ENCODE data around the gene GC. TPM values are rescaled to one million over a fixed set of nuclear protein-coding genes. Genes with fewer than 3 reads are reported as not detected.
"Not testable (repeated sequence)": the region's sequence is repeated elsewhere in the genome, so short reads cannot be mapped to it uniquely, and the experiment has no call there.

GC gene
- total RNA-seq, 1 donor from 2014 or later, result 154 TPM

DNA sequence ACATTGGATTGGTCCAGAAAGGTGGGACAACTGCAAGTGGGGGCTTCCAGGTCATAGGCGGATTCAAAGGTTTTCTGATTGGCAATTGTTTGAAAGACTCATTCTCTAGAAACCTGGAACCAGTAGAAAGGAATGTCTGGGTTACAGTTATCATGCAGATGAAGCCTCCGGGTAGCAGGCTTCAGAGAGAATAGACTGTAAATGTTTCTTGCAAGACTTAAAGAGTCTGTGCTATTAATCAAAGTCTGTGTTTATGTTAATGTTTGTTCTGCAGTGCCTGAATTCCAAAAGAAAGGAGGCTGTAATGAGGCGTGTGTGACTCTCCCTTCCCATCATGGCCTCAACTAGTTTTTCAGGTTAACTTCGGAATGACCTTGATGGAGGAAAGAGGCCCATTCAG, 43.9 kb upstream of the GC start:
- DNase-seq (ENCODE audit: low spot score, unreplicated experiment), result no peak

DNA sequence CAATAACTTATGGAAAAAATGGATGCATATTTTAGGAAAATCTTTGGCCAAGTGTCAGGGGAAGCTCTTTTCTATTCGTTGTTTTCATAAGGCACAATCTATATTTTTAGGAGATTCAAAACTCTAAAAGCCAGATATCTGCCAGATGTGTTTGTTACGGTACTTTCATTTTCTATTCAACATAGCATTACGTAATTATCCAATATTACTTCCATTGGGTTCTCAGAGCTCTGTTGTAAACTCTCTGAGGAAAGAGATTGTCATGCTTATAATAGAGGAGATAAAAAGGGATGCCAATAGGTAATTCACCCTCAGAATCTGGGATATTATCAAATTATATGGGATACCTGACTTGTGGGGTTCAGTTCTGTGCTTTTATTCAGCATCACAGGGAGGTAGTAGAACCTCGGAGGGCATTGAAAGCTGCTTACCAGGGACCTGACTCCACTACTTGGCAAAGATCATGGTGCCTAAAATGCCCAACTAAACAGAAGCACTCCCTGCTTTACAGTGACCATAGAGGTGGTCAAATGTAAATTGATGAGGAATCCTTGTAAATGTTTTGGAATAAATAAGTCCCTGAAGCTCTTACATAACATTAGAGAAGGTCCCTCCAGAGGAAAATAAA, 32.9 kb upstream of the GC start:
- DNase-seq (ENCODE audit: low spot score, unreplicated experiment), result no peak
- Mint-ChIP-seq H3K4me3 (ENCODE audit: low read depth) (no peak overlapping the region), H3K27me3 (no peaks in the 10 kb centered on the region), H3K4me1 (ENCODE audit: low read depth) (peaks cover 17% of the 10 kb centered on the region), H3K36me3 (ENCODE audit: insufficient read depth) (no peaks in the 10 kb centered on the region), H3K27ac (no peak overlapping the region), H3K9me3 (ENCODE audit: low read depth) (no peaks in the 10 kb centered on the region)
- TF ChIP-seq, protein P1, sequence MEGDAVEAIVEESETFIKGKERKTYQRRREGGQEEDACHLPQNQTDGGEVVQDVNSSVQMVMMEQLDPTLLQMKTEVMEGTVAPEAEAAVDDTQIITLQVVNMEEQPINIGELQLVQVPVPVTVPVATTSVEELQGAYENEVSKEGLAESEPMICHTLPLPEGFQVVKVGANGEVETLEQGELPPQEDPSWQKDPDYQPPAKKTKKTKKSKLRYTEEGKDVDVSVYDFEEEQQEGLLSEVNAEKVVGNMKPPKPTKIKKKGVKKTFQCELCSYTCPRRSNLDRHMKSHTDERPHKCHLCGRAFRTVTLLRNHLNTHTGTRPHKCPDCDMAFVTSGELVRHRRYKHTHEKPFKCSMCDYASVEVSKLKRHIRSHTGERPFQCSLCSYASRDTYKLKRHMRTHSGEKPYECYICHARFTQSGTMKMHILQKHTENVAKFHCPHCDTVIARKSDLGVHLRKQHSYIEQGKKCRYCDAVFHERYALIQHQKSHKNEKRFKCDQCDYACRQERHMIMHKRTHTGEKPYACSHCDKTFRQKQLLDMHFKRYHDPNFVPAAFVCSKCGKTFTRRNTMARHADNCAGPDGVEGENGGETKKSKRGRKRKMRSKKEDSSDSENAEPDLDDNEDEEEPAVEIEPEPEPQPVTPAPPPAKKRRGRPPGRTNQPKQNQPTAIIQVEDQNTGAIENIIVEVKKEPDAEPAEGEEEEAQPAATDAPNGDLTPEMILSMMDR (IDR thresholded peaks at IDR 0.05; ENCODE audit: unreplicated experiment), result no peak

More for the DNA sequence above, 43.9 kb upstream of the GC start:
- no peaks in the 10 kb centered on the region for H3K27me3 Mint-ChIP-seq
- H3K4me3 Mint-ChIP-seq (ENCODE audit: low read depth), result no peak overlapping the region
- peaks cover 19% of the 10 kb centered on the region for H3K4me1 Mint-ChIP-seq (ENCODE audit: low read depth)
- TF ChIP-seq, protein P1 (IDR thresholded peaks at IDR 0.05; ENCODE audit: unreplicated experiment), result no peak
- H3K9me3 Mint-ChIP-seq (ENCODE audit: low read depth), result peaks cover 4% of the 10 kb centered on the region
- no peak overlapping the region for H3K27ac Mint-ChIP-seq
- H3K36me3 Mint-ChIP-seq (ENCODE audit: insufficient read depth), result no peaks in the 10 kb centered on the region

DNA sequence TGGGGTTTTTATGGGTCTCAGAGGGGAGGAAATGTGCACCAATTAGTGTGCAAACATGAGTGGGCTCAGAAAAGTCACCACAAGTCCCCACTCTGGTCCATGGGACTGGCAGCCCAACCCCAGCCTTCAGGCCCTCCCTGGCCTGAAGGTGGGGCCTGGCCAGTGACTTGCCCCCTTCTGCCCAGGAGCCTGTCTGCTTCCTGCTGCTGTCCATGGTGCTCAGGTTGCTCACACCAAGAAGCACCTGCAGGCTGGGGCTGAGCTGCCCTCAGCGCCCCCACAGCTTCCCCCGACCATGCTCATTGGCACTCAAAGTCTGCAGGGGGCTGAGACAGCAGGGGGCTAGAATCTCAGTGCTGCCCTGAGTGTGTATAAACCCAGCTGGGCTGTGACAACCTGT, 30.6 kb upstream of the GC start:
- no peak for DNase-seq (ENCODE audit: low spot score, unreplicated experiment)
- H3K4me3 Mint-ChIP-seq (ENCODE audit: low read depth), result no peak overlapping the region
- TF ChIP-seq, protein P1 (IDR thresholded peaks at IDR 0.05; ENCODE audit: unreplicated experiment), result no peak
- H3K4me1 Mint-ChIP-seq (ENCODE audit: low read depth), result peaks cover 5% of the 10 kb centered on the region
- H3K27ac Mint-ChIP-seq, result no peak overlapping the region
- H3K27me3 Mint-ChIP-seq, result no peaks in the 10 kb centered on the region
- H3K9me3 Mint-ChIP-seq (ENCODE audit: low read depth), result no peaks in the 10 kb centered on the region
- H3K36me3 Mint-ChIP-seq (ENCODE audit: insufficient read depth), result no peaks in the 10 kb centered on the region

DNA sequence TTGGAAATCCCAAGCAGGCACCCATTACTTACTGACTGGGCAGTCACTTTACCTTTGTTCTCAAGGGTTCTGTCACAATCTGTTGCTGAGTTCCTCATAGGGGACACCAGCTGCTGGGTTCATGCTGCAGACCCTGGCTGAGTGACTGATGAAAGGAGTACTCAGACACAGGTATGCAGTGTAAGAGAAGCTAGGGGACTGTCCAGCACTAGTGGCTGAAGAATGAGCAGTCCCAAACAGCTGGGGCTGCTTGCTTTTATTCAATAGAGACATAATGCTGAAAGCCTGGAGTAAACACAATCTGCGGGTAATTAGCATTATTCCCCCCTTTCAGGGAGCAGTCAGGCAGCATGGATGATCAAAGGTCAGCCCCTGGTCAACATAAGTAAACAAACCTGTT, 25.9 kb upstream of the GC start:
- Mint-ChIP-seq H3K9me3 (ENCODE audit: low read depth) (peaks cover 25% of the 10 kb centered on the region), H3K36me3 (ENCODE audit: insufficient read depth) (peaks cover 18% of the 10 kb centered on the region), H3K4me1 (ENCODE audit: low read depth) (peaks cover 13% of the 10 kb centered on the region)
- DNase-seq (ENCODE audit: low spot score, unreplicated experiment); H3K4me3 Mint-ChIP-seq (ENCODE audit: low read depth); H3K27ac Mint-ChIP-seq; H3K27me3 Mint-ChIP-seq: not testable (repeated sequence)

DNA sequence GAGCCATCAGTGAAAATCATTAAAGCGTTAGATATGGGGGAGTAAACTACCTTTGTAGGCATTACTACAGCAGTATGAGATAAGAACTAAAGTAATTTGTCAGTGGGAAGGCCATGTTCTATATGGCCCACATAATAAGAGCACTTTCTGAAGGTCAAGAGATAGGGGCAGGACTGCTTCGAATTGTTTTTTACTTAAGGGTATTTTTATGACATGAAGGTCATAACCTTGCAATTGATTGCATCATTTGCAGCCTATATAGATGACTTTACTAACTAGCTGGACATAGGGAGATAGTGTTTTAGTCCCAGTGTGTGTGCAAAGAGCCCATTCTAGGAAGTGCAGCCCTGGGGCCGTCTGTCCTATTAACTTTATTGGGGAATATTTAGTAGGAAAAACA, 23.6 kb upstream of the GC start:
- no peaks in the 10 kb centered on the region for H3K27me3 Mint-ChIP-seq

DNA sequence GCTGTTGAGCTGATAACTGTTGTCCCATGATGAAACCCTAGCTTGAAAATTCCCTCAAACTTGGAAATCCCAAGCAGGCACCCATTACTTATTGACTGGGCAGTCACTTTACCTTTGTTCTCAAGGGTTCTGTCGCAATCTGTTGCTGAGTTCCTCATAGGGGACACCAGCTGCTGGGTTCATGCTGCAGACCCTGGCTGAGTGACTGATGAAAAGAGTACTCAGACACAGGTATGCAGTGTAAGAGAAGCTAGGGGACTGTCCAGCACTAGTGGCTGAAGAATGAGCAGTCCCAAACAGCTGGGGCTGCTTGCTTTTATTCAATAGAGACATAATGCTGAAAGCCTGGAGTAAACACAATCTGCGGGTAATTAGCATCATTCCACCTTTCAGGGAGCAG, 21.4 kb upstream of the GC start:
- not testable (repeated sequence) for H3K4me3 Mint-ChIP-seq (ENCODE audit: low read depth); H3K27ac Mint-ChIP-seq; DNase-seq (ENCODE audit: low spot score, unreplicated experiment); H3K27me3 Mint-ChIP-seq
- peaks cover 23% of the 10 kb centered on the region for H3K4me1 Mint-ChIP-seq (ENCODE audit: low read depth)
- peaks cover 25% of the 10 kb centered on the region for H3K9me3 Mint-ChIP-seq (ENCODE audit: low read depth)
- H3K36me3 Mint-ChIP-seq (ENCODE audit: insufficient read depth), result peaks cover 20% of the 10 kb centered on the region

More for the DNA sequence above, 23.6 kb upstream of the GC start:
- peaks cover 25% of the 10 kb centered on the region for H3K9me3 Mint-ChIP-seq (ENCODE audit: low read depth)
- peaks cover 18% of the 10 kb centered on the region for H3K36me3 Mint-ChIP-seq (ENCODE audit: insufficient read depth)
- DNase-seq (ENCODE audit: low spot score, unreplicated experiment), result no peak
- H3K27ac Mint-ChIP-seq, result peak overlapping the region; percentile 41
- peaks cover 21% of the 10 kb centered on the region for H3K4me1 Mint-ChIP-seq (ENCODE audit: low read depth)
- TF ChIP-seq, protein P1 (IDR thresholded peaks at IDR 0.05; ENCODE audit: unreplicated experiment), result no peak
- H3K4me3 Mint-ChIP-seq (ENCODE audit: low read depth), result no peak overlapping the region

DNA sequence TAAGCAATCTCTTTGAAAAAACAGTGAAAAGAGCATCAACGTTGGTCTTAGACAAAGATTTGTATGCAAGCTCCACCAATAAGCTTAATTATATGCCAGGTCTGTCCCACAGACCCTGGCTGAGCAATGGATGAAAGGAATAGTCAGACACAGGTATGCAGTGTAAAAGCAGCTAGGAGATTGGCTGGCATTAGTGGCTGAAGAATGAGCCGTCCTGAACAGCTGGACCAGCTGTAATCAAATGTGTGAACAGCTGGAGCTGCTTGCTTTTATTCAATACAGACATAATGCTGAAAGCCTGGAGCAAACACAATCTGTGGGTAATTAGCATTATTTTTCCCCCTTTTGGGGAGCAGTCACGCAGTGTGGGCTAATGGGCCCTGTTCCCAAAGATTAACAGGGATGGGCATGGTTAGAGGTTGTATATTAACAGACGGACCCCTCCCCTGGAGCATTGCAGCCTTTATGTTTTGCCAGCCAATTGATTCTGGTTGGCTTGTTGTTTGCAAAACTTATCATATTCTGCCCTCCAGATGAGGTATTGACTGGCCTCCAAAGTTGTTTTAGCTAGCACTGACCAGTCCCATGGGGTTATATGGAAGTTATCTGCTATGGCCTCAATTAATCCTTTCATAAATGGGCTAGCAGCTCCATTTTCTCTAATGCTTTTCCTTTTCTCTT, 20.3 kb upstream of the GC start:
- Mint-ChIP-seq H3K4me1 (ENCODE audit: low read depth) (peaks cover 23% of the 10 kb centered on the region), H3K27ac (peak overlapping the region; percentile 52), H3K9me3 (ENCODE audit: low read depth) (peaks cover 25% of the 10 kb centered on the region), H3K36me3 (ENCODE audit: insufficient read depth) (peaks cover 20% of the 10 kb centered on the region)
- not testable (repeated sequence) for H3K4me3 Mint-ChIP-seq (ENCODE audit: low read depth); H3K27me3 Mint-ChIP-seq; DNase-seq (ENCODE audit: low spot score, unreplicated experiment)
